HepG2 (cell line): ENCODE results near the gene ZNF684. TPM values are rescaled to one million over a fixed set of nuclear protein-coding genes. Genes with fewer than 3 reads are reported as not detected.

Source experiments
- ARHGAP35 ChIP-seq: sonication (generic); formaldehyde crosslinking; IDR thresholded peaks from 2 replicates; pipeline ENCODE4 v1.9.0; 2022; ENCODE audit warnings: mild to moderate bottlenecking, inconsistent platforms, moderate library complexity, missing genetic modification reagents, borderline replicate concordance
- ARNT2 ChIP-seq: sonication (generic); formaldehyde crosslinking; IDR thresholded peaks from 2 replicates; pipeline ENCODE4 v1.8.0; 2022; ENCODE audit warnings: mild to moderate bottlenecking, low read depth, missing genetic modification reagents, moderate library complexity
- CC2D1A ChIP-seq: sonication (generic); formaldehyde crosslinking; IDR thresholded peaks from 2 replicates; pipeline ENCODE4 v1.8.1; 2023; ENCODE audit warnings: mild to moderate bottlenecking, missing genetic modification reagents
- ELF1 ChIP-seq: sonication (generic); formaldehyde crosslinking; IDR thresholded peaks from 2 replicates; pipeline ENCODE4 v1.4.0; 2020; ENCODE audit warnings: missing genetic modification reagents
- HNRNPL ChIP-seq: fragments of 200-400 bp; formaldehyde crosslinking; IDR thresholded peaks from 2 replicates; pipeline ENCODE4 v1.6.1; 2017; ENCODE audit warnings: mild to moderate bottlenecking, low read depth, low read length
- NAIF1 ChIP-seq: sonication (generic); formaldehyde crosslinking; IDR thresholded peaks from 2 replicates; pipeline ENCODE4 v1.5.0; 2020; ENCODE audit warnings: mild to moderate bottlenecking, missing genetic modification reagents, borderline replicate concordance
- PLRG1 ChIP-seq: fragments of 450-650 bp; conservative IDR thresholded peaks from 2 replicates; pipeline ENCODE4 v1.6.1; 2016
- SETDB1 ChIP-seq: sonication (generic); formaldehyde crosslinking; IDR thresholded peaks from 2 replicates; pipeline ENCODE4 v1.5.1; 2020; ENCODE audit warnings: missing genetic modification reagents, mild to moderate bottlenecking, borderline replicate concordance
- SRY ChIP-seq: sonication (generic); formaldehyde crosslinking; IDR thresholded peaks from 2 replicates; pipeline ENCODE4 v1.8.0; 2022; ENCODE audit warnings: mild to moderate bottlenecking, missing genetic modification reagents
- YEATS4 ChIP-seq: sonication (generic); formaldehyde crosslinking; IDR thresholded peaks from 2 replicates; pipeline ENCODE4 v1.4.0; 2020; ENCODE audit warnings: missing genetic modification reagents, borderline replicate concordance
- ZFAT ChIP-seq: sonication (generic); formaldehyde crosslinking; conservative IDR thresholded peaks from 2 replicates; pipeline ENCODE4 v1.8.1; 2023; ENCODE audit warnings: missing genetic modification reagents, inconsistent platforms
- ZFP82 ChIP-seq: sonication (generic); formaldehyde crosslinking; IDR thresholded peaks from 2 replicates; pipeline ENCODE4 v1.5.1; 2020; ENCODE audit warnings: mild to moderate bottlenecking, missing genetic modification reagents, borderline replicate concordance
- ZNF274 ChIP-seq: sonication (generic); formaldehyde crosslinking; IDR thresholded peaks from 2 replicates; pipeline ENCODE4 v1.5.1; 2020; ENCODE audit warnings: mild to moderate bottlenecking, missing genetic modification reagents
- ZNF331 ChIP-seq: sonication (generic); formaldehyde crosslinking; IDR thresholded peaks from 2 replicates; pipeline ENCODE4 v1.4.0; 2020; ENCODE audit warnings: missing genetic modification reagents
- ZNF644 ChIP-seq: IDR thresholded peaks from 2 replicates; pipeline ENCODE4 v1.6.1; 2016; ENCODE audit warnings: low read depth
- ZNF720 ChIP-seq: sonication (generic); formaldehyde crosslinking; IDR thresholded peaks from 2 replicates; pipeline ENCODE4 v1.4.0; 2020; ENCODE audit warnings: missing genetic modification reagents
- ZXDC ChIP-seq: sonication (generic); formaldehyde crosslinking; IDR thresholded peaks from 2 replicates; pipeline ENCODE4 v1.5.0; 2020; ENCODE audit warnings: mild to moderate bottlenecking, missing genetic modification reagents
- polyA plus RNA-seq, 8 experiments: library from polyadenylated mRNA; depleted of rRNA in 3 of 8; stranded (reverse) in 7 of 8; unstranded in 1 of 8; fragments of >200 nt; fragmentation: Illumina TruSeq in 4 of 8; extraction: Trizol in 4 of 8; gene quantifications; 2 replicates each; pipeline versions ENCODE4 v1.2.1 to v1.2.3, GENCODE V29; 2011 to 2016; ENCODE audit warnings: low read depth in 4 of 8, missing spikeins in 1 of 8, mixed read lengths in 1 of 8; ENCODE audit not compliant: insufficient read depth in 1 of 8
- total RNA-seq, 5 experiments: library from RNA; depleted of rRNA; stranded (reverse); fragments of >200 nt; fragmentation: Illumina TruSeq; extraction: Trizol; gene quantifications; 2 replicates each; pipeline ENCODE4 v1.2.3, GENCODE V29; 2016; ENCODE audit warnings: low read depth in 1 of 5
- TF ChIP-seq, protein P1 (sequence below): sonication (generic); formaldehyde crosslinking; IDR thresholded peaks from 2 replicates; pipeline ENCODE4 v1.4.0; 2020; ENCODE audit warnings: missing genetic modification reagents, mild to moderate bottlenecking, borderline replicate concordance
- TF ChIP-seq, protein P2 (sequence below): sonication (generic); formaldehyde crosslinking; IDR thresholded peaks from 2 replicates; pipeline ENCODE4 v1.5.1; 2020; ENCODE audit warnings: mild to moderate bottlenecking, missing genetic modification reagents, moderate library complexity
- TF ChIP-seq, protein P3 (sequence below): sonication (generic); formaldehyde crosslinking; IDR thresholded peaks from 2 replicates; pipeline ENCODE4 v1.8.0; 2022; ENCODE audit warnings: mild to moderate bottlenecking, missing genetic modification reagents; ENCODE audit not compliant: insufficient replicate concordance

Gene ZNF684
- total and polyA plus RNA-seq, 2 of the 13 experiments (the other 11 are each of a cell fraction or from before 2014, with no cell fraction given) = 6.5 to 15.2 TPM

- TF ChIP-seq SETDB1 (CRISPR knock-in tag) (no peak), ELF1 (peak; percentile 51), ZXDC (CRISPR knock-in tag) (0 out of 2 replicates have a peak, but pooled peaks have one; percentile 21), CC2D1A (no peak), HNRNPL (0 out of 2 replicates have a peak, but pooled peaks have one; percentile 40), ARNT2 (peak; percentile 95), ZFP82 (CRISPR knock-in tag) (peak; percentile 55; the same call in 1 of the 2 replicates), ZNF644 (CRISPR knock-in tag) (no peak), YEATS4 (CRISPR knock-in tag) (peak; percentile 89; the same call in 1 of the 2 replicates), ARHGAP35 (CRISPR knock-in tag) (peak; percentile 85), ZNF331 (CRISPR knock-in tag) (peak; percentile 85), ZNF274 (CRISPR knock-in tag) (peak; percentile 89), NAIF1 (CRISPR knock-in tag) (0 out of 2 replicates have a peak, but pooled peaks have one; percentile 61), ZFAT (CRISPR knock-in tag) (peak; percentile 74; the same call in 1 of the 2 replicates), SRY (peak; percentile 85), ZNF720 (CRISPR knock-in tag) (no peak), PLRG1 (no peak)
- TF ChIP-seq, protein P1, sequence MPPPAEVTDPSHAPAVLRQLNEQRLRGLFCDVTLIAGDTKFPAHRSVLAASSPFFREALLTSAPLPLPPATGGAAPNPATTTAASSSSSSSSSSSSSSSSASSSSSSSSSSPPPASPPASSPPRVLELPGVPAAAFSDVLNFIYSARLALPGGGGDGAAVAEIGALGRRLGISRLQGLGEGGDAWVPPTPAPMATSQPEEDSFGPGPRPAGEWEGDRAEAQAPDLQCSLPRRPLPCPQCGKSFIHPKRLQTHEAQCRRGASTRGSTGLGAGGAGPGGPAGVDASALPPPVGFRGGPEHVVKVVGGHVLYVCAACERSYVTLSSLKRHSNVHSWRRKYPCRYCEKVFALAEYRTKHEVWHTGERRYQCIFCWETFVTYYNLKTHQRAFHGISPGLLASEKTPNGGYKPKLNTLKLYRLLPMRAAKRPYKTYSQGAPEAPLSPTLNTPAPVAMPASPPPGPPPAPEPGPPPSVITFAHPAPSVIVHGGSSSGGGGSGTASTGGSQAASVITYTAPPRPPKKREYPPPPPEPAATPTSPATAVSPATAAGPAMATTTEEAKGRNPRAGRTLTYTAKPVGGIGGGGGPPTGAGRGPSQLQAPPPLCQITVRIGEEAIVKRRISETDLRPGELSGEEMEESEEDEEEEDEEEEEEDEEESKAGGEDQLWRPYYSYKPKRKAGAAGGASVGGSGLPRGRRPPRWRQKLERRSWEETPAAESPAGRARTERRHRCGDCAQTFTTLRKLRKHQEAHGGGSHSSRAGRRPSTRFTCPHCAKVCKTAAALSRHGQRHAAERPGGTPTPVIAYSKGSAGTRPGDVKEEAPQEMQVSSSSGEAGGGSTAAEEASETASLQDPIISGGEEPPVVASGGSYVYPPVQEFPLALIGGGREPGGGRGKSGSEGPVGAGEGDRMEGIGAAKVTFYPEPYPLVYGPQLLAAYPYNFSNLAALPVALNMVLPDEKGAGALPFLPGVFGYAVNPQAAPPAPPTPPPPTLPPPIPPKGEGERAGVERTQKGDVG (CRISPR knock-in tag) = peak; percentile 18; the same call in 1 of the 2 replicates
- TF ChIP-seq, protein P2, sequence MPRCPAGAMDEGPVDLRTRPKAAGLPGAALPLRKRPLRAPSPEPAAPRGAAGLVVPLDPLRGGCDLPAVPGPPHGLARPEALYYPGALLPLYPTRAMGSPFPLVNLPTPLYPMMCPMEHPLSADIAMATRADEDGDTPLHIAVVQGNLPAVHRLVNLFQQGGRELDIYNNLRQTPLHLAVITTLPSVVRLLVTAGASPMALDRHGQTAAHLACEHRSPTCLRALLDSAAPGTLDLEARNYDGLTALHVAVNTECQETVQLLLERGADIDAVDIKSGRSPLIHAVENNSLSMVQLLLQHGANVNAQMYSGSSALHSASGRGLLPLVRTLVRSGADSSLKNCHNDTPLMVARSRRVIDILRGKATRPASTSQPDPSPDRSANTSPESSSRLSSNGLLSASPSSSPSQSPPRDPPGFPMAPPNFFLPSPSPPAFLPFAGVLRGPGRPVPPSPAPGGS = peak; percentile 84
- TF ChIP-seq, protein P3, sequence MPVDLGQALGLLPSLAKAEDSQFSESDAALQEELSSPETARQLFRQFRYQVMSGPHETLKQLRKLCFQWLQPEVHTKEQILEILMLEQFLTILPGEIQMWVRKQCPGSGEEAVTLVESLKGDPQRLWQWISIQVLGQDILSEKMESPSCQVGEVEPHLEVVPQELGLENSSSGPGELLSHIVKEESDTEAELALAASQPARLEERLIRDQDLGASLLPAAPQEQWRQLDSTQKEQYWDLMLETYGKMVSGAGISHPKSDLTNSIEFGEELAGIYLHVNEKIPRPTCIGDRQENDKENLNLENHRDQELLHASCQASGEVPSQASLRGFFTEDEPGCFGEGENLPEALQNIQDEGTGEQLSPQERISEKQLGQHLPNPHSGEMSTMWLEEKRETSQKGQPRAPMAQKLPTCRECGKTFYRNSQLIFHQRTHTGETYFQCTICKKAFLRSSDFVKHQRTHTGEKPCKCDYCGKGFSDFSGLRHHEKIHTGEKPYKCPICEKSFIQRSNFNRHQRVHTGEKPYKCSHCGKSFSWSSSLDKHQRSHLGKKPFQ = peak; percentile 90
Observed at GRCh38 chr1:40508375-40509341, 22.8 kb upstream of the ZNF684 start, which contains the start of gene EXO5 (continued).
